Tibial artery (tissue), 4 donors: ENCODE results near the gene ELAVL3.

Source experiments
- DNase-seq, 2 donors: peaks; one replicate each; pipeline ENCODE4 v3.0.0-alpha.2; 2019
- H3K27ac ChIP-seq, 2 donors: fragments of 200-600 bp; sonication (generic) in 1 of 2; 1 replicate in 1 of 2; 2 replicates in 1 of 2; pipeline ENCODE4 v1.5.1; 2018 to 2019; ENCODE audit warnings: mild to moderate bottlenecking in 1 of 2
- H3K27me3 ChIP-seq, 2 donors: fragments of 200-600 bp; sonication (generic) in 1 of 2; one replicate each; pipeline versions ENCODE4 v1.5.1 to v1.6.0; 2016 to 2019
- H3K36me3 ChIP-seq, 3 donors: fragments of 200-600 bp; sonication (generic) in 2 of 3; one replicate each; pipeline ENCODE4 v1.5.1; 2016 to 2019; ENCODE audit warnings: mild to moderate bottlenecking in 2 of 3
- H3K4me1 ChIP-seq, 4 donors: fragments of 200-600 bp; sonication (generic) in 2 of 4; 1 replicate in 3 of 4; 2 replicates in 1 of 4; pipeline ENCODE4 v1.5.1; 2016 to 2019
- H3K4me3 ChIP-seq, 2 donors: fragments of 200-600 bp; sonication (generic) in 1 of 2; 1 replicate in 1 of 2; 2 replicates in 1 of 2; pipeline ENCODE4 v1.5.1; 2018 to 2019; ENCODE audit warnings: mild to moderate bottlenecking in 2 of 2
- H3K9me3 ChIP-seq, 3 donors: fragments of 200-600 bp; sonication (generic) in 1 of 3; one replicate each; pipeline ENCODE4 v1.5.1; 2016 to 2019
- CTCF ChIP-seq, 2 experiments: fragments of 200-600 bp in 1 of 2; fragments of 450-650 bp in 1 of 2; IDR thresholded peaks; one replicate each; pipeline ENCODE4 v1.5.1; 2017 to 2019; ENCODE audit warnings: antibody characterized with exemption in 2 of 2, mild to moderate bottlenecking in 1 of 2, moderate library complexity in 1 of 2
- intact Hi-C: fragments of 100-400 bp; cut with DNase I; formaldehyde crosslinking; loops from one replicate; pipeline ENCODE4 v1.15.0; 2023; ENCODE audit warnings: low total_unique reads

The ELAVL3 gene

GRCh38 chr19:11453468-11454341 lies 27.1 kb downstream of the ELAVL3 start:
- Histone ChIP-seq H3K36me3 (peaks cover 10 to 24% (median 17%) of the 10 kb centered on the region in 3 donors), H3K9me3 (no peaks in the 10 kb centered on the region), H3K4me1 (peaks cover 0 to 15% (median 4%) of the 10 kb centered on the region in 4 donors), H3K4me3 (no peak overlapping the region), H3K27ac (no peak overlapping the region), H3K27me3 (peaks cover 0 to 41% of the 10 kb centered on the region in 2 donors)
- TF ChIP-seq CTCF (IDR thresholded peaks at IDR 0.05) = no peak
- intact Hi-C loops = no loop called here
- no peak for DNase-seq

GRCh38 chr19:11452620-11453310 lies 28.1 kb downstream of the ELAVL3 start:
- H3K27me3 ChIP-seq = peaks cover 0 to 31% of the 10 kb centered on the region in 2 donors
- H3K9me3 ChIP-seq = no peaks in the 10 kb centered on the region
- no peak overlapping the region for H3K27ac ChIP-seq
- no peak for DNase-seq
- H3K4me1 ChIP-seq = peaks cover 0 to 15% (median 4%) of the 10 kb centered on the region in 4 donors
- intact Hi-C loops = no loop called here
- H3K36me3 ChIP-seq = peaks cover 18 to 34% (median 27%) of the 10 kb centered on the region in 3 donors
- TF ChIP-seq CTCF (IDR thresholded peaks at IDR 0.05) = no peak
- H3K4me3 ChIP-seq = no peak overlapping the region

GRCh38 chr19:11451871-11452619 lies 28.8 kb downstream of the ELAVL3 start:
- Histone ChIP-seq H3K4me1 (peaks cover 0 to 10% (median 4%) of the 10 kb centered on the region in 4 donors), H3K4me3 (no peak overlapping the region), H3K27ac (no peak overlapping the region), H3K36me3 (peaks cover 25 to 41% (median 34%) of the 10 kb centered on the region in 3 donors), H3K27me3 (peaks cover 0 to 24% of the 10 kb centered on the region in 2 donors), H3K9me3 (no peaks in the 10 kb centered on the region)
- DNase-seq = no peak
- TF ChIP-seq CTCF (IDR thresholded peaks at IDR 0.05) = no peak
- intact Hi-C loops = no loop called here

GRCh38 chr19:11451327-11451870 lies 29.4 kb downstream of the ELAVL3 start:
- DNase-seq = no peak
- Histone ChIP-seq H3K4me3 (no peak overlapping the region), H3K9me3 (no peaks in the 10 kb centered on the region), H3K4me1 (peaks cover 0 to 9% (median 4%) of the 10 kb centered on the region in 4 donors), H3K36me3 (peaks cover 30 to 47% (median 37%) of the 10 kb centered on the region in 3 donors), H3K27me3 (peaks cover 0 to 23% of the 10 kb centered on the region in 2 donors), H3K27ac (no peak overlapping the region)
- TF ChIP-seq CTCF (IDR thresholded peaks at IDR 0.05) = no peak
- intact Hi-C loops = no loop called here
